Measurements from ENCODE around the gene NRXN3.

NRXN3 gene

GRCh38 chr14:78848234-78848820 lies 678.2 kb downstream of the NRXN3 start:
- DNase-seq, result peak; percentile 34

- no peak for DNase-seq
Measured at GRCh38 chr14:78849952-78850351, 679.8 kb downstream of the NRXN3 start.

- no peak for DNase-seq
Measured at GRCh38 chr14:78851189-78851588, 681.0 kb downstream of the NRXN3 start.

GRCh38 chr14:78852040-78852439 lies 681.9 kb downstream of the NRXN3 start:
- no peak for DNase-seq

- DNase-seq, result no peak
Measured at GRCh38 chr14:78857974-78858373, 687.8 kb downstream of the NRXN3 start.

GRCh38 chr14:78863143-78863542 lies 693.0 kb downstream of the NRXN3 start:
- peak; percentile 40 for DNase-seq

- DNase-seq, result no peak
Measured at GRCh38 chr14:78872837-78873236, 702.7 kb downstream of the NRXN3 start.

GRCh38 chr14:78873581-78873980 lies 703.4 kb downstream of the NRXN3 start:
- no peak for DNase-seq

GRCh38 chr14:78875049-78875448 lies 704.9 kb downstream of the NRXN3 start:
- DNase-seq, result no peak

GRCh38 chr14:78885884-78886283 lies 715.7 kb downstream of the NRXN3 start:
- no peak for DNase-seq

GRCh38 chr14:78897443-78897842 lies 727.3 kb downstream of the NRXN3 start:
- DNase-seq, result no peak

GRCh38 chr14:78902010-78902623 lies 731.9 kb downstream of the NRXN3 start:
- DNase-seq, result peak; percentile 46

- no peak for DNase-seq
Measured at GRCh38 chr14:78904094-78904493, 733.9 kb downstream of the NRXN3 start.

GRCh38 chr14:78917462-78917861 lies 747.3 kb downstream of the NRXN3 start:
- no peak for DNase-seq

GRCh38 chr14:78921856-78922255 lies 751.7 kb downstream of the NRXN3 start:
- peak; percentile 89 for DNase-seq

GRCh38 chr14:78927261-78927660 lies 757.1 kb downstream of the NRXN3 start:
- no peak for DNase-seq

- no peak for DNase-seq
Measured at GRCh38 chr14:78933166-78933565, 763.0 kb downstream of the NRXN3 start.

GRCh38 chr14:78933948-78934524 lies 763.9 kb downstream of the NRXN3 start:
- DNase-seq, result peak; percentile 35

- no peak for DNase-seq
Measured at GRCh38 chr14:78946949-78947348, 776.8 kb downstream of the NRXN3 start.

- DNase-seq, result no peak
Measured at GRCh38 chr14:78947681-78948080, 777.5 kb downstream of the NRXN3 start.

- DNase-seq, result peak; percentile 66
Measured at GRCh38 chr14:78950649-78951048, 780.5 kb downstream of the NRXN3 start.

- DNase-seq, result no peak
Measured at GRCh38 chr14:78951602-78952001, 781.4 kb downstream of the NRXN3 start.

GRCh38 chr14:78959674-78960264 lies 789.6 kb downstream of the NRXN3 start:
- DNase-seq, result peak; percentile 78

- peak; percentile 95 for DNase-seq
Measured at GRCh38 chr14:78967111-78967809, 797.1 kb downstream of the NRXN3 start.

Data from fibroblast of skin of right biceps (primary cell).